Uterus (tissue), 2 donors: Measurements from ENCODE around the gene GDPD1.

Source experiments
- CTCF ChIP-seq, 4 experiments: fragments of 200-600 bp in 2 of 4; fragments of 450-650 bp in 2 of 4; sonication (generic) in 2 of 4; IDR thresholded peaks; one replicate each; pipeline ENCODE4 v1.5.1; 2016 to 2019; ENCODE audit warnings: antibody characterized with exemption in 4 of 4, mild to moderate bottlenecking in 2 of 4, moderate library complexity in 1 of 4
- POLR2A ChIP-seq, 2 donors: fragments of 450-650 bp; IDR thresholded peaks; one replicate each; pipeline ENCODE4 v1.6.1; 2016; ENCODE audit warnings: antibody characterized with exemption in 2 of 2, mild to moderate bottlenecking in 1 of 2, moderate library complexity in 1 of 2

GRCh38 chr17:59299400-59300092, 79.2 kb downstream of the GDPD1 start:
- no peak for TF ChIP-seq CTCF (IDR thresholded peaks at IDR 0.05)
- TF ChIP-seq POLR2A (IDR thresholded peaks at IDR 0.05) = no peak
